KOPT-K1 (cell line): ENCODE data around the gene LUZP1.

Source experiments
- H3K27ac ChIP-seq: fragments of 200-600 bp; sonication (generic); 2 replicates; pipeline ENCODE4 v1.5.1; 2016; ENCODE audit warnings: antibody characterized with exemption, mild to moderate bottlenecking, low read depth, low read length; ENCODE audit not compliant: poor library complexity, severe bottlenecking
- H3K36me3 ChIP-seq: fragments of 200-600 bp; sonication (generic); 2 replicates; pipeline ENCODE4 v1.5.1; 2017; ENCODE audit warnings: antibody characterized with exemption, mild to moderate bottlenecking, low read length, moderate library complexity; ENCODE audit not compliant: insufficient read depth
- H3K9me3 ChIP-seq: fragments of 200-600 bp; sonication (generic); 2 replicates; pipeline ENCODE4 v1.5.1; 2017; ENCODE audit warnings: antibody characterized with exemption, low read length, mild to moderate bottlenecking; ENCODE audit not compliant: insufficient read depth, poor library complexity, severe bottlenecking

LUZP1 gene

DNA sequence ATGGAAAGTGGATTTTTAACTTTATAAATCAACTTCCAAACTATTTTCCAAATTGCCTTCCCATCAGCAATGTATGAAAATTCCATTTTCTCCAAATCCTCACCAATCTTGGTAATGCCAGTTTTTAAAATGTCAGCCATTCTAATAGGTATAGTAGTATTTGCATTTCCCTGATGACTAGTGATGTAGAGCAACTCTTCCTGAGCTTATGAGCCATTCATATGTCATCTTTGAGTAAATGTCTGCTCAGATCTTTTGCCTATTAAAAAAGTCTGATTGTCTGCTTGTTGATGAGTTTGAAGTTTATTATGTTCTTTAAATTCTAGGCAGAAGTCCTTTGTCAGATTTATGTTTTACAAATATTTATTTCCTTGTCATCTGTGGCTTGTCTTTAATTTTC is 94.6 kb downstream of the LUZP1 start:
- Histone ChIP-seq H3K36me3 (peaks cover 92% of the 10 kb centered on the region), H3K27ac (no peak overlapping the region), H3K9me3 (no peaks in the 10 kb centered on the region)

DNA sequence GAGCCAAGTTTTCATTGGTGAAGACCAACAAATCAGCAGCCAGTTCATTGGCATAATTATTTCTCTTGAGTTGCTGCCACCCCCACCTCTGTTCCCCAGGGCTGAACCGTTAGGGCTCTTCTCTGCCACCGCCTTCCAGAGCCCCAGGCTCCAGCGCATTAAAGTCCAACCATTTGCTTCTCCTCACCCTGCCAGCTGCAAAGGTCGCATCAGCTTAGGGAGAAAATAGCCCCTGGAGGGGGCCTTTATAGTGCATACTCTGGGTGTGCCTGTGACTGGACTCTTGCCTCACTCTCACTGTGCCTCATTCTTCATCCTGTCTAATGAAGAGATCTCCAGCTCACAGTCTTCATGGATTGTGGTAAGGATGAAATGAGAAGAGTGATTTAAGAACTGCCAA is 99.0 kb downstream of the LUZP1 start:
- Histone ChIP-seq H3K36me3 (peaks cover 99% of the 10 kb centered on the region), H3K9me3 (no peaks in the 10 kb centered on the region), H3K27ac (no peak overlapping the region)

DNA sequence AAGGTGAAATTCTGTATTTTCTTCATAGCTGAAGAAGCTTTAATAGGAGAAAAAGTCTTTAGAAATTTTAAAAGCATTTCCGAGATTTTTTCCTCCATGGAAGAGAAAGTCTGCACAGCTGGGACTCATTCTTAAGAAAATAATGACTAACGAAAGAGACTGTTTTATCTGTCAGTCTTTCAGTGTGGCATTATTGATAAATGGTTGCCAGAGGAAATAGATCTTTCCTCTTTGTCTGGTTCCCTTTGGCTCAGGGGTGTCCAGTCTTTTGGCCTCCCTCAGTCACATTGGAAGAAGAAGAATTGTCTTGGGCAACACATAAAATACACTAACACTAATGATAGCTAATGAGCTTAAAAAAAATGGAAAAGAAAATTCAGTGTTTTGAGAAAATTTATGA is 99.5 kb downstream of the LUZP1 start:
- Histone ChIP-seq H3K27ac (no peak overlapping the region), H3K9me3 (no peaks in the 10 kb centered on the region), H3K36me3 (peaks cover 99% of the 10 kb centered on the region)

- no peak overlapping the region for H3K27ac ChIP-seq
- no peaks in the 10 kb centered on the region for H3K9me3 ChIP-seq
- H3K36me3 ChIP-seq = peaks cover 99% of the 10 kb centered on the region
Observed at GRCh38 chr1:23066075-23066474, 102.6 kb downstream of the LUZP1 start.

GRCh38 chr1:23065385-23065784 is 103.3 kb downstream of the LUZP1 start:
- Histone ChIP-seq H3K36me3 (peaks cover 100% of the 10 kb centered on the region), H3K9me3 (no peaks in the 10 kb centered on the region)

GRCh38 chr1:23062271-23062670 is 106.4 kb downstream of the LUZP1 start:
- H3K27ac ChIP-seq = no peak overlapping the region
- peaks cover 100% of the 10 kb centered on the region for H3K36me3 ChIP-seq
- H3K9me3 ChIP-seq = no peaks in the 10 kb centered on the region

More at GRCh38 chr1:23065385-23065784, 103.3 kb downstream of the LUZP1 start:
- H3K27ac ChIP-seq = no peak overlapping the region

DNA sequence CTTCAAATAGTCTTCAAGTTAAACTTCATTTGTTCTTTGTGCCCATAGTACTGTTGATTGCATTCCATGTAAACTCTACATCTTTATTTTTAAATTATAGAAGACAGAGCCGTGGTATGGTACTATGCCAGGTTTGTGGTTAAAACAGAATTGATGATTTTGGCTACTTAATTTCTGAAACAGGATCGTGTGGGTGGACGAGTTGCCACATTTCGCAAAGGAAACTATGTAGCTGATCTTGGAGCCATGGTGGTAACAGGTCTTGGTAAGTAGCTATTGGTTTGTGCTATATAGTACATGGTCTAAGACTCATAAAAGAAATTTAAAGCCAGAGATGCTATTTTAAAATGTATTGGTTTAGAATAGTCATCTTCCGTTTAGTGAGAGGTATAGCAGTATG is 111.4 kb downstream of the LUZP1 start:
- no peak overlapping the region for H3K27ac ChIP-seq
- H3K9me3 ChIP-seq = no peaks in the 10 kb centered on the region
- peaks cover 98% of the 10 kb centered on the region for H3K36me3 ChIP-seq

DNA sequence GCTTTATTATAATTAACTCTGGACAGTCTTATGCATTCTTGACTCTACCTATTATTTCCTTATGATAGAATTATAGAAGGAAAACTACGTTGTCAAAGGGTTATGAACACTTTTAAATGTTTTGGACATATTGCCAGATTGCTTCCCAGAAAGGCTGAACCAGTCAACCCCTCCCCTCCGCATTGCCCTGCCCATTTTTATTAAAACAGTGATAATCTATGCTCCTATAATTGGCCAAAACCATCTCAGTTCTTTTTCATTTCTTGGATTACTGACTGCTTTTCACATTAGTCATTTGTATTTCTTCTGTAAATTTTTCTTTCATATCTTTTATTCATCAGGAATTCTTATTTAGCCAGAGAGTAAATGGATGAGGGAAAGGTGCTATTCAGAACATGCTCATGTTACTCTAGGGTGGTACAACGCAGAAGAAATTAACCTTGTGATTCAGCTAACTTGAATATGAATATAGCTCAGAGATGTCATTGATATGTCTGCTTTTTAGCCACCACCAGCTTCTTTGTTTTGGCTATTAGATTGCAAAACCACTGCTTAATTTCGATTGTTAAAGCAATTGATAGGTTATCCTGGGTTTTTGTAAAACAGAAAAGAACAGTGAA is 117.3 kb downstream of the LUZP1 start:
- Histone ChIP-seq H3K9me3 (no peaks in the 10 kb centered on the region), H3K36me3 (peaks cover 82% of the 10 kb centered on the region), H3K27ac (no peak overlapping the region)

DNA sequence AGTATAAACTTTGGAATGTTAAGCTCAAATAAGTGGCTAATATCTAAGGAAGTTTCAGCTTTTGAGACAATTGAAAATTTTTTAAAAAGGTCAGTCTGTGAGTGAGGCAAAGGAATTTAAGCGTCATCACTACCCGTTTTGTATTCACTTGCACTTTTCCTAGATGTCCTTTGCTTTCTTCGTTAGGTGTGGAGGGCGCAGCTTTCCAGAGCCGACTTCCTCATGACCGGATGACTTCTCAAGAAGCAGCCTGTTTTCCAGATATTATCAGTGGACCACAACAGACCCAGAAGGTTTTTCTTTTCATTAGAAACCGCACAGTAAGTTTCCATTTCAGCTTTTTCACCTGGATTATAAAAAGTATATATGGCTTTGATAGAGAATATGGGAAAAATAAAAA is 118.5 kb downstream of the LUZP1 start:
- no peaks in the 10 kb centered on the region for H3K9me3 ChIP-seq
- H3K27ac ChIP-seq = no peak overlapping the region
- peaks cover 81% of the 10 kb centered on the region for H3K36me3 ChIP-seq

DNA sequence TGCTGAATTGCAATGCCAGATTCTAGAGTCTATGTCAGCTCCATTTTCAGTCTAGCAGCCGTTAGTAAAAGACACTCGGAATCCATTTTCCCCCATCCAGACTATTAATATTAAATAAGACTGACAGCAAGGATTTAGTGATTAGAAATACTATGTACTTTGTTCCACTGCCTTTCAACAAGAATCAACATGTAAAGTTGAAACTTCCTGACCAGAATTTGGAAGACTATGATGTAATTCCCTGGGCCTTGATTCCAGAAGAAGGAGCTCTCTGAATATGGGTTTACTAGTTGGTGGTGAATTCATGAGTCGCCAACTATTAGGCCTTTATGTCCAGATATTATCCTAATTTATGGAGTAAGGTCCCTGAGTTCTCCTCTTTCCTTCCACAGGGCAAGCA is 124.6 kb downstream of the LUZP1 start:
- H3K27ac ChIP-seq = no peak overlapping the region
- peaks cover 40% of the 10 kb centered on the region for H3K36me3 ChIP-seq
- H3K9me3 ChIP-seq = no peaks in the 10 kb centered on the region

DNA sequence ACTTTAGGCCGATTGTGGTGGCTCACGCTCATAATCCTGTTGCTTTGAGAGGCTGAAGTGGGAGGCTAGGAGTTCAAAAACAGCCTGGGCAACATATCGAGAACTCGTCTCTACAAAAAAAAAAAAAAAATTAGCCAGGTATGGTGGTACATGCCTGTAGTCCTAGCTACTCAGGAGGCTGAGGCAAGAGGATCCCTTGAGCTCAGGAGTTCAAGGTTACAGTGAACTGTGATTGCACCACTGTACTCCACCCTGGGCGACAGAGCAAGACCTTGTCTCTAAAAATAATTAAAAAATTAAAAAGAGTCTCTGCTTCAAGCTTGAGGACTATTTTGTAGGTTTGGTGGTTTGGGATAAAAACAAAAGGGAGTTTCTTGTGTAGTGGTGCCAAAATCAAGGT is 128.1 kb downstream of the LUZP1 start:
- Histone ChIP-seq H3K9me3 (no peaks in the 10 kb centered on the region), H3K36me3 (peaks cover 16% of the 10 kb centered on the region), H3K27ac (no peak overlapping the region)

GRCh38 chr1:23039308-23039826 is 129.3 kb downstream of the LUZP1 start:
- H3K9me3 ChIP-seq = no peaks in the 10 kb centered on the region
- H3K36me3 ChIP-seq = peaks cover 11% of the 10 kb centered on the region
- H3K27ac ChIP-seq = no peak overlapping the region

GRCh38 chr1:23037081-23037740 is 131.4 kb downstream of the LUZP1 start:
- no peaks in the 10 kb centered on the region for H3K9me3 ChIP-seq
- H3K27ac ChIP-seq = no peak overlapping the region
- peaks cover 19% of the 10 kb centered on the region for H3K36me3 ChIP-seq

- no peak overlapping the region for H3K27ac ChIP-seq
- H3K9me3 ChIP-seq = no peaks in the 10 kb centered on the region
- peaks cover 30% of the 10 kb centered on the region for H3K36me3 ChIP-seq
Observed at GRCh38 chr1:23035823-23036452, 132.7 kb downstream of the LUZP1 start.
